Measurements from ENCODE around the gene MTAP. TPM values are rescaled to one million over a fixed set of nuclear protein-coding genes. Genes with fewer than 3 reads are reported as not detected.

MTAP gene
- total and polyA plus RNA-seq, 9 of the 15 experiments (the other 6 are each of a cell fraction or from before 2014, with no cell fraction given), result 0.07 TPM; not detected in 8

DNA sequence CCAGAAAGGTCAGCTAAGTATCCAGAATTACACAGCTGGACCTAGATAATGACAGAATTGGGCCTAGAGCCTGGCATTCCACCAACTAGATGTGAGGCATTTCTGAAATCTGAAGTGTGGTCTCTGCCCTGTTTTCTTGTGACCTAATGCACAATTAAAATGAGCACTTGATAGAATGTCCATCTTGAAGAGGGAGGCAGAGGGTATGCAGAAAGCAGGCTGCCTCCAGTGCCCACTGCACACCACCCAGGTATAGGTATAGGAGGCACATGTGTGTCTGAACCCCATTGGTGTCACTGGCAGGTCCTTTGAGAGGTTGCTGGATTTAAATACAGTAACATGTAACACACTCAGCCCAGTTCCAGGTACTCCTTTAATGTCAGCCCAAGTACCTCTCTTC, 2.4 kb downstream of the MTAP start:
- Histone ChIP-seq H3K4me1 (replicated peaks in 1 of 2; ENCODE audit: control insufficient read depth in 2 of 2, insufficient read depth in 2 of 2, low read length in 2 of 2) (no peaks in the 10 kb centered on the region), H3K9me1 (ENCODE audit: control insufficient read depth, insufficient read depth, low read length) (no peaks in the 10 kb centered on the region), H2AFZ (ENCODE audit: low read depth, low read length) (no peak overlapping the region), H3K9me3 (replicated peaks; ENCODE audit: control insufficient read depth, insufficient read depth, low read depth, low read length) (no peaks in the 10 kb centered on the region), H3K4me3 (no peak overlapping the region), H3K4me2 (ENCODE audit: insufficient read depth, low read length) (no peak overlapping the region), H3K36me3 (ENCODE audit: control insufficient read depth, insufficient read depth, low read length) (no peaks in the 10 kb centered on the region), H3K27me3 (ENCODE audit: control insufficient read depth in 2 of 2, insufficient read depth in 2 of 2, low read length in 2 of 2) (no peaks in the 10 kb centered on the region), H3K9ac (ENCODE audit: insufficient read depth in 1 of 2, low read depth in 2 of 2, low read length in 2 of 2) (no peak overlapping the region), H3K79me2 (ENCODE audit: control insufficient read depth, insufficient read depth, low read length) (no peaks in the 10 kb centered on the region), H4K20me1 (replicated peaks; ENCODE audit: control insufficient read depth, insufficient read depth, low read length) (no peaks in the 10 kb centered on the region), H3K27ac (ENCODE audit: extremely low read depth, low read depth, low read length) (no peak overlapping the region)
- in situ Hi-C loops (cut with MboI), result no loop called here
- TF ChIP-seq HCFC1 (IDR thresholded peaks at IDR 0.05; ENCODE audit: low read depth, low read length) (no peak), HLTF (IDR thresholded peaks at IDR 0.05) (no peak)
- TF ChIP-seq, protein P1, sequence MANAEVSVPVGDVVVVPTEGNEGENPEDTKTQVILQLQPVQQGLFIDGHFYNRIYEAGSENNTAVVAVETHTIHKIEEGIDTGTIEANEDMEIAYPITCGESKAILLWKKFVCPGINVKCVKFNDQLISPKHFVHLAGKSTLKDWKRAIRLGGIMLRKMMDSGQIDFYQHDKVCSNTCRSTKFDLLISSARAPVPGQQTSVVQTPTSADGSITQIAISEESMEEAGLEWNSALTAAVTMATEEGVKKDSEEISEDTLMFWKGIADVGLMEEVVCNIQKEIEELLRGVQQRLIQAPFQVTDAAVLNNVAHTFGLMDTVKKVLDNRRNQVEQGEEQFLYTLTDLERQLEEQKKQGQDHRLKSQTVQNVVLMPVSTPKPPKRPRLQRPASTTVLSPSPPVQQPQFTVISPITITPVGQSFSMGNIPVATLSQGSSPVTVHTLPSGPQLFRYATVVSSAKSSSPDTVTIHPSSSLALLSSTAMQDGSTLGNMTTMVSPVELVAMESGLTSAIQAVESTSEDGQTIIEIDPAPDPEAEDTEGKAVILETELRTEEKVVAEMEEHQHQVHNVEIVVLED (CRISPR knock-in tag; IDR thresholded peaks at IDR 0.05), result no peak
- ATAC-seq (no peak), FAIRE-seq (no peak), DNase-seq (ENCODE audit: extremely low read depth in 1 of 4, low spot score in 3 of 4) (no peak)
- CTCF ChIA-PET (ENCODE audit: low intra/inter-chr PET ratio), result no interaction called here
- no TSS peak for BruUV-seq (replicated peaks)
- intact Hi-C loops (cut with micrococcal nuclease), result no loop called here
- POLR2A ChIA-PET, result no interaction called here

DNA sequence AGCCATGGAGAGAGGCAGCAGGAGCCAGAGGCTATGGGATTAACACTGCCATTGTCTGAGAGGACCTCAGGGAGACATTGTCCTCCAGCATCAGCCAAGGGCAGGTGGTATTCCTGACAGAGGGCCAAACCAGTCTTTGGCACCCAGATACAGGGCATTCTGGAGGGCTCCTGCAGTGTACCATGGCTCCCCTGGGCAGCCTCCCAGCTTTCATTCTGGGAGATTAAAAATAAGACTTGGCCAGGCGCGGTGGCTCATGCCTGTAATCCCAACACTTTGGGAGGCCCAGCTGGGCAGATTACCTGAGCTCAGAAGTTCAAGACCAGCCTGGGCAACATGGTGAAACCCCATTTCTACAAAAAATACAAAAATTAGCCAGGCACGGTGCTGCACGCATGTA, 4.2 kb downstream of the MTAP start:
- Histone ChIP-seq H3K36me3 (ENCODE audit: control insufficient read depth, insufficient read depth, low read length) (no peaks in the 10 kb centered on the region), H3K4me3 (no peak overlapping the region), H3K27ac (ENCODE audit: extremely low read depth, low read depth, low read length) (no peak overlapping the region), H4K20me1 (replicated peaks; ENCODE audit: control insufficient read depth, insufficient read depth, low read length) (no peaks in the 10 kb centered on the region), H3K4me2 (ENCODE audit: insufficient read depth, low read length) (no peak overlapping the region), H3K9ac (ENCODE audit: insufficient read depth in 1 of 2, low read depth in 2 of 2, low read length in 2 of 2) (no peak overlapping the region), H3K9me1 (ENCODE audit: control insufficient read depth, insufficient read depth, low read length) (no peaks in the 10 kb centered on the region), H3K9me3 (replicated peaks; ENCODE audit: control insufficient read depth, insufficient read depth, low read depth, low read length) (no peaks in the 10 kb centered on the region), H3K79me2 (ENCODE audit: control insufficient read depth, insufficient read depth, low read length) (no peaks in the 10 kb centered on the region), H2AFZ (ENCODE audit: low read depth, low read length) (no peak overlapping the region), H3K27me3 (ENCODE audit: control insufficient read depth in 2 of 2, insufficient read depth in 2 of 2, low read length in 2 of 2) (no peaks in the 10 kb centered on the region), H3K4me1 (replicated peaks in 1 of 2; ENCODE audit: control insufficient read depth in 2 of 2, insufficient read depth in 2 of 2, low read length in 2 of 2) (no peaks in the 10 kb centered on the region)
- in situ Hi-C loops (cut with MboI), result no loop called here
- WGBS (ENCODE audit: insufficient coverage, low coverage, missing lambda C conversion rate), result no CpG with 5 or more reads among the region's 4 CpGs
- no peak for DNase-seq (ENCODE audit: extremely low read depth in 1 of 4, low spot score in 3 of 4)
- intact Hi-C loops (cut with micrococcal nuclease), result no loop called here
- FAIRE-seq, result no peak
- ATAC-seq, result no peak
- BruUV-seq (replicated peaks), result no TSS peak
- CTCF ChIA-PET (ENCODE audit: low intra/inter-chr PET ratio), result no interaction called here
- POLR2A ChIA-PET, result no interaction called here
- TF ChIP-seq CTCFL (IDR thresholded peaks at IDR 0.05; ENCODE audit: borderline replicate concordance, insufficient read depth, low read depth, low read length, poor library complexity, severe bottlenecking), result no peak
- TF ChIP-seq NFYB (IDR thresholded peaks at IDR 0.05; ENCODE audit: extremely low read depth, insufficient read length), result no peak
- TF ChIP-seq PHB (CRISPR knock-in tag; IDR thresholded peaks at IDR 0.05), result no peak
- no peak for TF ChIP-seq USF2 (CRISPR knock-in tag; IDR thresholded peaks at IDR 0.05)
